GM19452 (cell line): ENCODE results near the gene NUCKS1.
A peak's percentile ranks its signal among the peaks of the same experiment; 100 is the strongest.

Source experiments
- ATAC-seq: cut with Tn5 transposase; IDR thresholded peaks from one replicate; pipeline ENCODE4 v1.9.1; 2021; ENCODE audit not compliant: unreplicated experiment

Gene NUCKS1

GRCh38 chr1:205772607-205773032 lies 22.6 kb upstream of the NUCKS1 start:
- no peak for ATAC-seq

GRCh38 chr1:205770618-205771017 lies 20.6 kb upstream of the NUCKS1 start:
- no peak for ATAC-seq

GRCh38 chr1:205769641-205770365 lies 19.8 kb upstream of the NUCKS1 start:
- no peak for ATAC-seq

- no peak for ATAC-seq
Measured at GRCh38 chr1:205767248-205767647, 17.3 kb upstream of the NUCKS1 start.

- ATAC-seq = no peak
Measured at GRCh38 chr1:205766570-205766969, 16.6 kb upstream of the NUCKS1 start.

- ATAC-seq = no peak
Measured at GRCh38 chr1:205766038-205766437, 16.1 kb upstream of the NUCKS1 start.

- no peak for ATAC-seq
Measured at GRCh38 chr1:205764578-205764977, 14.6 kb upstream of the NUCKS1 start.

- ATAC-seq = no peak
Measured at GRCh38 chr1:205763980-205764379, 14.0 kb upstream of the NUCKS1 start.

GRCh38 chr1:205760606-205761005 lies 10.6 kb upstream of the NUCKS1 start:
- no peak for ATAC-seq

GRCh38 chr1:205756552-205756951 lies 6.6 kb upstream of the NUCKS1 start:
- no peak for ATAC-seq

- no peak for ATAC-seq
Measured at GRCh38 chr1:205754857-205755256, 4.9 kb upstream of the NUCKS1 start.

- ATAC-seq = no peak
Measured at GRCh38 chr1:205751036-205751651, 1.2 kb upstream of the NUCKS1 start.

- ATAC-seq = peak; percentile 74
Measured at GRCh38 chr1:205749234-205750137, 496 bp downstream of the NUCKS1 start.

- ATAC-seq = peak; percentile 21
Measured at GRCh38 chr1:205748403-205749233, 1.4 kb downstream of the NUCKS1 start.

GRCh38 chr1:205746757-205747412 lies 3.1 kb downstream of the NUCKS1 start:
- no peak for ATAC-seq

- ATAC-seq = no peak
Measured at GRCh38 chr1:205744403-205744802, 5.6 kb downstream of the NUCKS1 start.

GRCh38 chr1:205743977-205744376 lies 6.0 kb downstream of the NUCKS1 start:
- ATAC-seq = no peak

GRCh38 chr1:205741681-205742080 lies 8.3 kb downstream of the NUCKS1 start:
- ATAC-seq = no peak

- no peak for ATAC-seq
Measured at GRCh38 chr1:205739348-205740160, 10.4 kb downstream of the NUCKS1 start.
